Putamen (tissue), 1 donor: ENCODE measurements around the gene SETD2.
"Not testable (repeated sequence)": the region's sequence is repeated elsewhere in the genome, so short reads cannot be mapped to it uniquely, and the experiment has no call there.

Experiments used
- DNase-seq: peaks from one replicate; pipeline ENCODE4 v3.0.0-alpha.2; 2016; ENCODE audit warnings: low spot score

The SETD2 gene, protein sequence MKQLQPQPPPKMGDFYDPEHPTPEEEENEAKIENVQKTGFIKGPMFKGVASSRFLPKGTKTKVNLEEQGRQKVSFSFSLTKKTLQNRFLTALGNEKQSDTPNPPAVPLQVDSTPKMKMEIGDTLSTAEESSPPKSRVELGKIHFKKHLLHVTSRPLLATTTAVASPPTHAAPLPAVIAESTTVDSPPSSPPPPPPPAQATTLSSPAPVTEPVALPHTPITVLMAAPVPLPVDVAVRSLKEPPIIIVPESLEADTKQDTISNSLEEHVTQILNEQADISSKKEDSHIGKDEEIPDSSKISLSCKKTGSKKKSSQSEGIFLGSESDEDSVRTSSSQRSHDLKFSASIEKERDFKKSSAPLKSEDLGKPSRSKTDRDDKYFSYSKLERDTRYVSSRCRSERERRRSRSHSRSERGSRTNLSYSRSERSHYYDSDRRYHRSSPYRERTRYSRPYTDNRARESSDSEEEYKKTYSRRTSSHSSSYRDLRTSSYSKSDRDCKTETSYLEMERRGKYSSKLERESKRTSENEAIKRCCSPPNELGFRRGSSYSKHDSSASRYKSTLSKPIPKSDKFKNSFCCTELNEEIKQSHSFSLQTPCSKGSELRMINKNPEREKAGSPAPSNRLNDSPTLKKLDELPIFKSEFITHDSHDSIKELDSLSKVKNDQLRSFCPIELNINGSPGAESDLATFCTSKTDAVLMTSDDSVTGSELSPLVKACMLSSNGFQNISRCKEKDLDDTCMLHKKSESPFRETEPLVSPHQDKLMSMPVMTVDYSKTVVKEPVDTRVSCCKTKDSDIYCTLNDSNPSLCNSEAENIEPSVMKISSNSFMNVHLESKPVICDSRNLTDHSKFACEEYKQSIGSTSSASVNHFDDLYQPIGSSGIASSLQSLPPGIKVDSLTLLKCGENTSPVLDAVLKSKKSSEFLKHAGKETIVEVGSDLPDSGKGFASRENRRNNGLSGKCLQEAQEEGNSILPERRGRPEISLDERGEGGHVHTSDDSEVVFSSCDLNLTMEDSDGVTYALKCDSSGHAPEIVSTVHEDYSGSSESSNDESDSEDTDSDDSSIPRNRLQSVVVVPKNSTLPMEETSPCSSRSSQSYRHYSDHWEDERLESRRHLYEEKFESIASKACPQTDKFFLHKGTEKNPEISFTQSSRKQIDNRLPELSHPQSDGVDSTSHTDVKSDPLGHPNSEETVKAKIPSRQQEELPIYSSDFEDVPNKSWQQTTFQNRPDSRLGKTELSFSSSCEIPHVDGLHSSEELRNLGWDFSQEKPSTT (N-terminal part only)

DNA sequence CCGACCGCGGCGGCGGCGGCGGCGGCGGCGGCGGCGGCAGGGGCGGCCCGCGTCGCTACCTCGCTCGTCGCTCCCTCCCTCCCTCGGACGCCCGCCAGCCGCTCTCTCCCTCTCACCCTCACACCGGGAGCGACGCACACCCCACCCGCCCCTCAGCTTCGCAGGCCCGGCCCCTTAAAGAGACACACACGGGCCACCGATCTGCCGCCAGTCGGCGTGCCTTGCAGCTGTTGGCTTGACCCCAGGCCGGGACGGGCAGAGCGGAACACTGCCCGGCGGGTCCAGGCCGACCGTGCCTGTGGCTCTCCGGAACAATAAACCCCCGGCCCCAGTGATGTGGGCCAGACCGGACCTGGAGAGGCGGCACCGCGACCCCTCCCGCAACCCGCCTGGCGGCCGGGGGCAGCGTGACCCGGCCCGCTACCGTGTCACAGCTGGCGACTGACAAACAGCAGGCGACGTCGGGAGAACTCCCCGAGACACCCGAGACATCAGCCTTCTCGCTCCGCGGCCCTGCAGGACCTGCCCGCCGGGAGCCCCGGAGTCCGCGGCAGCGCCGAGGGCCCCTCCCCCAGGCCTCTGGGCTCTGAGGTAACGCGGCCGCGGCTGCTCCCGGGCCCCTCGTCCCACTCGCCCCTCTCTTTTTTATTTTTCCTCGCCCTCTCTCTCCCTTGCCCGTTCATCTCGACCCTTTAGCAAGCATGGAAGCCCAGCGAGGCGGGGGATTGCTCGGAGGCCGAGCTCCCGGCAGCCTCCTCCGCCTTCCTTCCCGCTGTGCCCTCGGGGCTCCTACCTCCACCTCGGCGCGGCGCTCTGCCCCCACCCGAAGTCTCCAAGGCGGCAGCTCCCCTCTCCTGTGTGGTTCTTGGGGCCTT is at the start of gene SETD2:
SETD2 (minus strand) TSS at position 107 of the 875 bp plus-strand sequence. CDS start 189 bp downstream, outside the sequence.
- peak; percentile 92 for DNase-seq

GRCh38 chr3:47210863-47211405 is 47.0 kb upstream of the SETD2 start:
- no peak for DNase-seq

DNA sequence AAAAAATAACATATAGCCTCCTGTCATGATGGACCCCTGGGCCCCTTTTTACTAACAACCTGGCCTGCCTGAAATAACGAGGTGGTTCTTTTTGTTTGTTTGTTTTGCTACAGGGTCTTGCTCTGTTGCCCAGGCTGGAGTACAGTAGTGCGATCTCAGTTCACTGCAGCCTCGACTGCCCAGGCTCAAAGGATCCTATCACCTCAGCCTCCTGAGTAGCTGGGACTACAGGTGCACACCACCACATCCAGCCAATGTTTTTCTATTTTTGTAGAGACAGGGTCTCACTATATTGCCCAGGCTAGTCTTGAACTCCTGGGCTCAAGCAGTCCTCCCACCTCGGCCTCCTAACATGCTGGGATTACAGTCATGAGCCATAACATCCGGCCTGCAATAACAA is 42.1 kb upstream of the SETD2 start:
- DNase-seq, result not testable (repeated sequence)

- no peak for DNase-seq
Observed at GRCh38 chr3:47204875-47205274, 41.0 kb upstream of the SETD2 start.

GRCh38 chr3:47202542-47202941 is 38.6 kb upstream of the SETD2 start:
- no peak for DNase-seq

GRCh38 chr3:47197287-47197686 is 33.4 kb upstream of the SETD2 start:
- DNase-seq, result no peak

DNA sequence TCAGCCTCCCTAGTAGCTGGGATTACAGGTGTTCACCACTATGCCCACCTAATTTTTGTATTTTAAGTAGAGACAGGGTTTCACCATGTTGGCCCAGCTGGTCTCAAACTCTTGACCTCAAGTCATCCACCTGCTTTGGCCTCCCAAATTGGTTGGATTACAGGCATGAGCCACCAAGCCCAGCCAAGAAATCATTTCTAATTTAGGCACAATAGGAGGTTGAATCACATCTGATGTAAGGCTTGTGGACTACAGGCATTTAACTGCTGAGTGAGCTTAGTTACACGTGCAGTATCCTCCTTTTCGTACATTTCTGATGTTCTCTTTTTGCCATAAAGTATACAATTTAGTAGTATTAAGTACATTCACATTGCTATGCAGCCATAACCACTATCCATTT is 31.1 kb upstream of the SETD2 start:
- DNase-seq, result no peak

GRCh38 chr3:47193871-47194859 is 30.3 kb upstream of the SETD2 start:
- no peak for DNase-seq

- no peak for DNase-seq
Observed at GRCh38 chr3:47186285-47186684, 22.4 kb upstream of the SETD2 start.

GRCh38 chr3:47181685-47182084 is 17.8 kb upstream of the SETD2 start:
- DNase-seq, result not testable (repeated sequence)

- DNase-seq, result not testable (repeated sequence)
Observed at GRCh38 chr3:47180011-47180410, 16.1 kb upstream of the SETD2 start.

DNA sequence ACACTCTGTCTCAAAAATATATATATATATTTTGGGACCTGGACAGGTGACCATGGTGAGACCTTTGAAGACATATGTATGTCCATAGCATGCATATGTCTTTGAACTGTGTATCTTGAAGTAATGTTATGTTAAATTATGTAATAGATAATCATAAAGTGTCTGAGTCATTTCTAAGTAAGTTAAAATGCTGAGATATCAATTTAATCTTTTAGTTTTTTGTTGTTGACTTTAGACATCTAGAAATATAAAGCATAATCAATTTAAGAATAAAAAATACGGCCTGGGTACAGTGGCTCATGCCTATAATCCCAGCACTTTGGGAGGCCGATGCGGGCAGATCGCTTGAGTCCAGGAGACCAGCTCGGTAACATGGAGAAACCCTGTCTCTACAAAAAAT is 12.7 kb upstream of the SETD2 start:
- no peak for DNase-seq

DNA sequence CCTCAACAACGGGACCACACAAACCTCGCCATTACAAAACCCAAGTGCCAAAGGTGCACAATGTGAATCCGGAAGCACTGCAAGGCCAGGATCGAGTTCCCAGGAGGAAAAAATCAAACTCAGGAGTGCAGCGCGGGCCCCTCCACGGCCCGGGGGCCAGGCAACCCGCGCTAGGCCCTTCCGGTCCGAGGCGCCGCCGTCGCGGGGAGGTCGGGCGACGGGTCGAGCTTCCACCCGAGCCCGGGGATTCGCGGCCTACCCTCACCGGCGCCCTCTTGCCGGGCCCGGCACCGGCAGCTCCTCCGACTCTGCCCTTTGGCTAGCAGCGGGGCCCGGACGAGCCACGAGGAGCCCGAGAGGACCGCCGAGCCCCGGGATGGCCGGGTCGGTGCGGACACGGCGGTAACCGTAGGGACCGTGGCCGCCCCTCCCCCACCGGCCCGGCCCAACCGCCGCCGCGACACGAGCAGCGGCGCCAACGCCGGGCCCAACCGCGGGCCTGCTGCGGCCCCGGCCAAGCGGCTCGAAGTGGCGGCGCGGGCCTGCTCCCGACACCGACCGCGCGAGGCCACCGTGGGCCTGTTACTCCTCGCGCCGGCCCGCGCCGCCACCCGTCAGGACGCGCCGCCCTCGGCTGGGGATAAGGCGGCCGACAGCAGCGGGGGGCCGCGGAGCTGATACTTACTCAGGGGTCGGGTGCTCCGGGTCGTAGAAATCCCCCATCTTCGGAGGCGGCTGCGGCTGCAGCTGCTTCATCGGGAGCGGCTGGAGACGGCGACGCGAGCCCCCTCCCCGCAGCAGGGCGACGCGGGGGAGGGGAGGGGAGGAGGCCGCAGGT is 525 bp downstream of the SETD2 start:
- DNase-seq, result peak; percentile 40

- no peak for DNase-seq
Observed at GRCh38 chr3:47162697-47163168, 1.2 kb downstream of the SETD2 start.

GRCh38 chr3:47161983-47162696 is 1.8 kb downstream of the SETD2 start:
- DNase-seq, result no peak

GRCh38 chr3:47159820-47160219 is 4.1 kb downstream of the SETD2 start:
- DNase-seq, result no peak

- no peak for DNase-seq
Observed at GRCh38 chr3:47158208-47158607, 5.7 kb downstream of the SETD2 start.

- no peak for DNase-seq
Observed at GRCh38 chr3:47156396-47156795, 7.5 kb downstream of the SETD2 start.
